NT2/D1 (cell line): ENCODE results near the gene ACTR3C.
"Not testable (repeated sequence)": the region's sequence is repeated elsewhere in the genome, so short reads cannot be mapped to it uniquely, and the experiment has no call there.

Experiments
- SUZ12 ChIP-seq: IDR thresholded peaks from 2 replicates; pipeline ENCODE4 v1.6.1; 2011; ENCODE audit not compliant: insufficient read length, insufficient read depth; ENCODE audit errors: extremely low read depth
- YY1 ChIP-seq: IDR thresholded peaks from 2 replicates; pipeline ENCODE4 v1.6.1; 2011; ENCODE audit not compliant: insufficient read length, insufficient read depth
- ZNF274 ChIP-seq: IDR thresholded peaks from 2 replicates; pipeline ENCODE4 v1.6.1; 2011; ENCODE audit warnings: mild to moderate bottlenecking, low read depth, low read length

DNA sequence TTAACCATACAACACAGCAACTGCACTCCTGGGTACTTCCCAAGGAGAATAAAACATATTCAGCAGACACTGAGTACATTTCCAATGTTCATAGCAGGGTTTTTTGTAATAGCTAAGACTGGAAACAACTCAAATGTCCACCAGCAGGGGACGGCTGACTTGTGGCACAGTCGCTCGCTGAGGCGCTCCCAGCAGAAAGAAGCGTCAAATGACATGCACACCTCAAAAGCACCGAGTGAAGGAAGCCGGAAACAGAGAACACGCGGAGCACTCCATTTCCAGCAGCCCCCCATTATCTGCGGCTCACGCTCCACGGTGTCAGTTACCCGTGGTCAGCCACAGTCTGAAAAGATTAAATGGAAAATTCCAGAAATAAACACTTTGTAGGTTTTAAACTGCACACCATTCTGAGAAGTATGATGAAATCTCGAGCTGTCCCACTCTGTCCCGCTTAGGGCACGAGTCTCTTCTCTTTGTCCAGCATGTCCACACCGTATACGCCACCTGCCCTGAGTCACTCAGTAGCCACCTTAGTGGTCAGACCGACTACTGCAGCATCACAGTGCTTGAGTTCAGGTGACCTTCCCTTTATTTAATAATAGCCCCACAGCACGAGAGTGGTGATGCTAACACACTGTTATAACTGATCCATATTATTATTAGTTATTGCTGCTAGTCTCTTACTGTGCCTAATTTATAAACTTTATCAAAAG is 56.2 kb downstream of the ACTR3C start:
- not testable (repeated sequence) for TF ChIP-seq YY1, ZNF274, SUZ12
